ENCODE results near the gene KREMEN1. TPM values are rescaled to one million over a fixed set of nuclear protein-coding genes. Genes with fewer than 3 reads are reported as not detected.

KREMEN1 gene
- total RNA-seq, 1 donor from 2014 or later = 23.5 TPM

- no peak overlapping the region for H3K27ac ChIP-seq
- no peak overlapping the region for H3K4me3 ChIP-seq
- no peaks in the 10 kb centered on the region for H3K27me3 ChIP-seq (ENCODE audit: low read depth)
- no peak for ATAC-seq
- peaks cover 20% of the 10 kb centered on the region for H3K4me1 ChIP-seq
- H3K36me3 ChIP-seq = no peaks in the 10 kb centered on the region
- TF ChIP-seq, protein P1, sequence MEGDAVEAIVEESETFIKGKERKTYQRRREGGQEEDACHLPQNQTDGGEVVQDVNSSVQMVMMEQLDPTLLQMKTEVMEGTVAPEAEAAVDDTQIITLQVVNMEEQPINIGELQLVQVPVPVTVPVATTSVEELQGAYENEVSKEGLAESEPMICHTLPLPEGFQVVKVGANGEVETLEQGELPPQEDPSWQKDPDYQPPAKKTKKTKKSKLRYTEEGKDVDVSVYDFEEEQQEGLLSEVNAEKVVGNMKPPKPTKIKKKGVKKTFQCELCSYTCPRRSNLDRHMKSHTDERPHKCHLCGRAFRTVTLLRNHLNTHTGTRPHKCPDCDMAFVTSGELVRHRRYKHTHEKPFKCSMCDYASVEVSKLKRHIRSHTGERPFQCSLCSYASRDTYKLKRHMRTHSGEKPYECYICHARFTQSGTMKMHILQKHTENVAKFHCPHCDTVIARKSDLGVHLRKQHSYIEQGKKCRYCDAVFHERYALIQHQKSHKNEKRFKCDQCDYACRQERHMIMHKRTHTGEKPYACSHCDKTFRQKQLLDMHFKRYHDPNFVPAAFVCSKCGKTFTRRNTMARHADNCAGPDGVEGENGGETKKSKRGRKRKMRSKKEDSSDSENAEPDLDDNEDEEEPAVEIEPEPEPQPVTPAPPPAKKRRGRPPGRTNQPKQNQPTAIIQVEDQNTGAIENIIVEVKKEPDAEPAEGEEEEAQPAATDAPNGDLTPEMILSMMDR (IDR thresholded peaks at IDR 0.05) = no peak
- H3K9me3 ChIP-seq = no peaks in the 10 kb centered on the region
- no peak for DNase-seq
- intact Hi-C loops (cut with DNase I) = no loop called here
These were observed 16.0 kb downstream of the KREMEN1 start for GRCh38 chr22:29088809-29089208.

DNA sequence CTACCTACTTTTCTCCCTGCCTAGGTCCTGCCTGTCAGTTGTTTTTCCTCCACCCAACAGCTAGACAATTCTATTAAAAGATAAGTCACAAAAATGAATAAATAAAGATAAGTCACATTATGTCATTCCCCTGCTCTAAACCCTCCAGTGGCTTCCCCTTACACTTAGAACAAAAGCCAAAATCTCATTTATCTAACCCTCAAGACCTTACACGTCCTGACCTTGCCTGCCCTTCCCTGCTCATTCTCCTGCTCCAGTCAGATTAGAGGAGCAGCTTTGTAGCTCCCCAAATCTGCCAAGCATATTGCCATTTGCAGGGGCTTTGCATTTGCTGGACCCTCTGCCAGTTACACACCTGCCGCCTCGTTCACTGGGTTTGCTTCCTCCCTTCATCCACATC, 16.7 kb downstream of the KREMEN1 start:
- DNase-seq (no peak), ATAC-seq (no peak)
- no peak overlapping the region for H3K4me3 ChIP-seq
- intact Hi-C loops (cut with DNase I) = no loop called here
- no peak overlapping the region for H3K27ac ChIP-seq
- H3K9me3 ChIP-seq = no peaks in the 10 kb centered on the region
- H3K36me3 ChIP-seq = no peaks in the 10 kb centered on the region
- peaks cover 14% of the 10 kb centered on the region for H3K4me1 ChIP-seq
- H3K27me3 ChIP-seq (ENCODE audit: low read depth) = no peaks in the 10 kb centered on the region
- TF ChIP-seq, protein P1 (IDR thresholded peaks at IDR 0.05) = no peak

DNA sequence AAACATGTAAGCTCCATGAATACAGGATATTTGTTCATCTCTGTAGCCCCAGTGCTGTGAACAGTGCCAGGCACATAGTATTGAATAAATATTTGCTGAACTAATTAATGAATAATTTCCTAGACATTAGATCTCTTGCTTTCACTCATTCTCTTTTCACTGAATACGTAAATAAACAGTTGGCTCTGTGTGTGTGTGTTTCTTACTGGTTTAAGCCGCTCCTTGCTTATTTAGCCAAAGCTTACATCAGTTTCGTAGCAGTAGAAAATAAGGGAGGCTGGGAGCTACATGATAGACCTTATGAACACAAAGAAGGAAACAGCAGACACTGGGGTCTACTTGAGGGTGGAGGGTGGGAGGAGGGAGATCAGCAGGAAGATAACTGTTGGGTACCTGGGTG, 17.2 kb downstream of the KREMEN1 start:
- no peaks in the 10 kb centered on the region for H3K9me3 ChIP-seq
- intact Hi-C loops (cut with DNase I) = no loop called here
- no peak overlapping the region for H3K27ac ChIP-seq
- H3K4me1 ChIP-seq = peaks cover 14% of the 10 kb centered on the region
- no peak for DNase-seq
- no peak for ATAC-seq
- TF ChIP-seq, protein P1 (IDR thresholded peaks at IDR 0.05) = no peak
- no peaks in the 10 kb centered on the region for H3K27me3 ChIP-seq (ENCODE audit: low read depth)
- H3K4me3 ChIP-seq = no peak overlapping the region
- peaks cover 1% of the 10 kb centered on the region for H3K36me3 ChIP-seq

- H3K4me1 ChIP-seq = peaks cover 14% of the 10 kb centered on the region
- ATAC-seq (no peak), DNase-seq (no peak)
- H3K27me3 ChIP-seq (ENCODE audit: low read depth) = no peaks in the 10 kb centered on the region
- H3K4me3 ChIP-seq = no peak overlapping the region
- H3K27ac ChIP-seq = no peak overlapping the region
- H3K36me3 ChIP-seq = peaks cover 6% of the 10 kb centered on the region
- intact Hi-C loops (cut with DNase I) = no loop called here
- TF ChIP-seq, protein P1 (IDR thresholded peaks at IDR 0.05) = no peak
- H3K9me3 ChIP-seq = no peaks in the 10 kb centered on the region
These were observed 19.4 kb downstream of the KREMEN1 start for GRCh38 chr22:29092243-29092642.

DNA sequence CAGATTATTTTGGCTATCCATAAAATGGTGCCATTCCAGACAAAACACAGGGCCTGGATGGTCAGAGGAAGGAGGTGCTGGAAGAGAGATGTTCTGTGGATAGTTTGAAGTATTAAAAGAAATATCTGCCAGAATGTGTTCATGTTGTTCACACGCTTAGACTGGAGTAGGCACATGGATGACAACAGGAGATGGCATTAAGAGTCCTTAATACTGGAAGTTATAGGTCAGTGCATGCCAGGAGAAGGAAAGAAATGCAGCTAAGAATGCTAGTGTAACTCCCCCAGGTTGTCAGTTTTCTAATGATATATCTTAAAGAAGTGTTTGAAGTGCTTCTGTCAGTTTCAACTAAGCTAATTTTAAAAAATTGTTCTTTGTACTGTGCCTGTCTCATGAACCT, 20.2 kb downstream of the KREMEN1 start:
- DNase-seq (no peak), ATAC-seq (no peak)
- no peaks in the 10 kb centered on the region for H3K9me3 ChIP-seq
- no peaks in the 10 kb centered on the region for H3K27me3 ChIP-seq (ENCODE audit: low read depth)
- intact Hi-C loops (cut with DNase I) = no loop called here
- no peak overlapping the region for H3K4me3 ChIP-seq
- no peak overlapping the region for H3K27ac ChIP-seq
- TF ChIP-seq, protein P1 (IDR thresholded peaks at IDR 0.05) = no peak
- peaks cover 14% of the 10 kb centered on the region for H3K4me1 ChIP-seq
- H3K36me3 ChIP-seq = peaks cover 6% of the 10 kb centered on the region
